Stimulated activated CD8-positive, alpha-beta memory T cell treated with anti-CD3 and anti-CD28 coated beads, Interleukin-12 subunit alpha, Interleukin-12 subunit beta, amount 100 ng/mL, for 1 hour (primary cell): ENCODE data around the gene LRFN4.
A peak's percentile ranks its signal among the peaks of the same experiment; 100 is the strongest.

Experiments
- DNase-seq: peaks from one replicate; pipeline ENCODE4 v3.0.0-alpha.2; 2020; ENCODE audit warnings: low read depth

LRFN4 gene

DNA sequence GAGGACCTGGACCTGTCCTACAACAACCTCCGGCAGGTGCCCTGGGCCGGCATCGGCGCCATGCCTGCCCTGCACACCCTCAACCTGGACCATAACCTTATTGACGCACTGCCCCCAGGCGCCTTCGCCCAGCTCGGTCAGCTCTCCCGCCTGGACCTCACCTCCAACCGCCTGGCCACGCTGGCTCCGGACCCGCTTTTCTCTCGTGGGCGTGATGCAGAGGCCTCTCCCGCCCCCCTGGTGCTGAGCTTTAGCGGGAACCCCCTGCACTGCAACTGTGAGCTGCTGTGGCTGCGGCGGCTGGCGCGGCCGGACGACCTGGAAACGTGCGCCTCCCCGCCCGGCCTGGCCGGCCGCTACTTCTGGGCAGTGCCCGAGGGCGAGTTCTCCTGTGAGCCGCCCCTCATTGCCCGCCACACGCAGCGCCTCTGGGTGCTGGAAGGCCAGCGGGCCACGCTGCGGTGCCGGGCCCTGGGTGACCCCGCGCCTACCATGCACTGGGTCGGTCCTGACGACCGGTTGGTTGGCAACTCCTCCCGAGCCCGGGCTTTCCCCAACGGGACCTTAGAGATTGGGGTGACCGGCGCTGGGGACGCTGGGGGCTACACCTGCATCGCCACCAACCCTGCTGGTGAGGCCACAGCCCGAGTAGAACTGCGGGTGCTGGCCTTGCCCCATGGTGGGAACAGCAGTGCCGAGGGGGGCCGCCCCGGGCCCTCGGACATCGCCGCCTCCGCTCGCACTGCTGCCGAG is 1.5 kb downstream of the LRFN4 start:
- no peak for DNase-seq

DNA sequence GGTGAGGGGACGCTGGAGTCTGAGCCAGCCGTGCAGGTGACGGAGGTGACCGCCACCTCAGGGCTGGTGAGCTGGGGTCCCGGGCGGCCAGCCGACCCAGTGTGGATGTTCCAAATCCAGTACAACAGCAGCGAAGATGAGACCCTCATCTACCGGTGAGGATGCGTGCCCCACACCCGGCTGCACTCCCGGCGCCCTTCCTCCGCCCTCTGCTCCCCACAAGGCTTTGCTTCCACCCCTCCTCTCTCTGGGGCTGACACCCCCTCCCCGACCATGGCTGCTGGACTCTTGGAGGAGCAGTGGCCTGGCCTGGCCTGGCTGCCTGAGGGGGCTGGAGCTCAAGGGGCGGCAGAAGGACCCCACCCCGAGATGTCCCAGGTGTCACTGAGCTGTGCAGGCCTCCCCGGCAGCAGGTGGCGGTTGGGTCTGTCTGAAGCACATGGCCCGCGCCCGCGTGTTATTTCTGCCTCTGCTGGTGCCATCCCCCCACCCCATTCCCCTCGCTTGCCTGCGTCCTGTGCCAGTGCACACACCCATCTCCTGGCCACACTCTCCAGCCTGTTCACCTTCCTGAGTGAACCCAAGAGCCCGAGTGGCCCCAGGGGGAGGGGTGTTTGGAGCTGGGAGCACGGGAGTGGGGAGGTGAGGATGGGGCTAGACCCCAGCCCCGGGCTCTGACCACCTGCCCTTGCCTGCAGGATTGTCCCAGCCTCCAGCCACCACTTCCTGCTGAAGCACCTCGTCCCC is 2.2 kb downstream of the LRFN4 start:
- no peak for DNase-seq

DNA sequence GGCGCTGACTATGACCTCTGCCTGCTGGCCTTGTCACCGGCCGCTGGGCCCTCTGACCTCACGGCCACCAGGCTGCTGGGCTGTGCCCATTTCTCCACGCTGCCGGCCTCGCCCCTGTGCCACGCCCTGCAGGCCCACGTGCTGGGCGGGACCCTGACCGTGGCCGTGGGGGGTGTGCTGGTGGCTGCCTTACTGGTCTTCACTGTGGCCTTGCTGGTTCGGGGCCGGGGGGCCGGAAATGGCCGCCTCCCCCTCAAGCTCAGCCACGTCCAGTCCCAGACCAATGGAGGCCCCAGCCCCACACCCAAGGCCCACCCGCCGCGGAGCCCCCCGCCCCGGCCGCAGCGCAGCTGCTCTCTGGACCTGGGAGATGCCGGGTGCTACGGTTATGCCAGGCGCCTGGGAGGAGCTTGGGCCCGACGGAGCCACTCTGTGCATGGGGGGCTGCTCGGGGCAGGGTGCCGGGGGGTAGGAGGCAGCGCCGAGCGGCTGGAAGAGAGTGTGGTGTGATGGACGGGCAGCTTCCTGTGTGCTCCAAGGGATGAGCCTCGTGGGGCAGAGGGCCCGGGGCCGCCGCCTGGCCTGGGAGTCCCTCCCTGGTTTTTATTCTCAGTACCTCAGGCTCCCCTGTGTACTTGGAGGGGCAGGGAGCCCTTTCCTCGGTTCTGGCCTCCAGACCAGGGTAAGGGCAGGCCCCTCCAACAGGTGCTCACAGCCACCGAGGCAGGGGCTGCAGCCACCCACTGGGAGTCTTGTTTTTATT is 3.0 kb downstream of the LRFN4 start:
- no peak for DNase-seq

DNA sequence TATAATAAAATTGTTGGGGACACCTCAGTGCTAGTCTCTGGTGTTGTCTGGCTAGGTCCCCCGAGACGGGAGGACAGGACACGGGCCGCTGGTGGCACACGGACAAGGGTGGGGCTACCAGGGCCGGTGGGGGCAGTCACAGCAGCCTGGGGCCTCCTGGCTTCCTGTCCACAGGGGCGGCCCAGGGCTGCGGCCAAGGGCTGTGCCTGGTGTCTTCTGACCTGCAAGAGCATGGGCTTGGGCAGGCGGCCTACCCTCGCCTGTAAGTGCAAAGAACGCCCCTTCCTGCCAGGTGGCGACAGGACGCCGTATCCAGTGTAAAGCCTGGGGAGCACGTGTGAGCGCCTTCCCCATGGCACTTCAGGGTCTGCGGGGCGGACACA is 3.6 kb downstream of the LRFN4 start:
- no peak for DNase-seq

DNA sequence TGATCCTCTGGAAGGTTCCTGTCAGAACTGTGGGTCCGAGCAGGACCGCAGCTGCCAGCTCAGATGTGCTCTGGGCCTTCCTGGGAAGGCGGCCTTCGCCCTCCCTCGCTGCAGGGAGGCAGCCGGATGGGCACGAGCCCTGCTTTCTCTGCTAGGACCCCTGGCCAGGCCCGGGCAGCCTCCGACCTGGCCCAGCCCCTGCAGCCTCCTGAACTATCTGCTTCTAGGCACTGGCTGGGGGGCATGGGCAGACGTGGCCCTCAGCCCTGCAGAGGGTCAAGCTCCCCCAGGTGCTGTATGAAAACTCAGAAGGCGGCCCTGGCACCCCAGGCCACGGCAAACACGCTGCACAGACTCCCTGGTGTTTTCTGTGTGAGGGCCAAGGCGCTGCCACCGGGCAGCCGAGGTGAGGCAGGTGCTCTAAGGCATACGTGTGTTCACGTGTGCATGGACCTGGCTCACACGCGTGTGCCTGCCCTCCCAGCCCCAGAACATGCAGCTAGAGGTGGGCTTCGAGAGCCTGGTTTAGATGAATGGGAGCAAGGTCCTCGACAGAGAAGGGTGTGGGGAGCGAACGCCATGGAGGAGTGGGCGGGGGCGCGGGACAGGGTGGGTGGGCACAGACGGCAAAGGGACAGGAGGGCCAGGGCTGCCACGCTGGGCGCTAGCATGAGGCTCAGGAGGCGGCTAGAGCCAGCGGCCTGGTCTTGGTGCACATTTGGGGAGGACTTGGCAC is 4.3 kb downstream of the LRFN4 start:
- no peak for DNase-seq

DNA sequence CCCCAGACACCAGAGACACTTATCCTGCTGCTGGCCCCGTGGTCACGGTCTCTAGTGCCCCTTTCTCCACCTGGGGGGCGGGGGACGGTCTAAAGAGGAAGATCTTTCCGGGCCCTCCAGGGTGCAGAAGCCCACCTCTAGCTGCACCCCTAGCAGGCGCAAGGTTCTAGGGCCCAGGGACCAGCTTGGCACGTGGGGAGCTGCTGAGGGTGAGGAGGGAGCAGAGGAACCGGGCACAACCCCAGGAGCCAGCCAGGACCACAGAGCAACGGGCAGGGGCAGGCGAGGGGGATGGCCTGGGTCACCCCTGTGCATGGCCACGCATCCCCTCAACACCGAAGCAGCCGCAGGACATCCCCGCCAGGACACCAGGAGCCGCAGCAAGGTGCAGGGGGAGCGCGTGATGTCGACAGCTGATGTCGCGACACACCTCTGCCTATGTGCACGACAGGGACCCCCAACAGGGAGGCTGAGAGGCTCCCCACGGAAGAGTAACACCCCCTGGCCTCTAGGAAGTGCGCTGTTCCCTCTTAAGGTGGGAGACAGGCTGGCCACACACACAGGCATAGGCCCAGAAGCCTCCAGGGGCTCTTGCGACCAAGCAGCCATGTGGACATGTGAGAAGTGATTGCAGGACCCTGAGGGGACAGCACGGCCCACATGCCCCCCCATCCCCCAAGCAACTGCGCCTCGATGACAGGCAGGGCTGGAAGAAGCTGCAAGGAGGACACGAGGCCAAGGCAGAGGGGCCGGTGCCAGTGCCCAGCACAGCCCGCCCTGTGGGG is 5.1 kb downstream of the LRFN4 start:
- DNase-seq = no peak

DNA sequence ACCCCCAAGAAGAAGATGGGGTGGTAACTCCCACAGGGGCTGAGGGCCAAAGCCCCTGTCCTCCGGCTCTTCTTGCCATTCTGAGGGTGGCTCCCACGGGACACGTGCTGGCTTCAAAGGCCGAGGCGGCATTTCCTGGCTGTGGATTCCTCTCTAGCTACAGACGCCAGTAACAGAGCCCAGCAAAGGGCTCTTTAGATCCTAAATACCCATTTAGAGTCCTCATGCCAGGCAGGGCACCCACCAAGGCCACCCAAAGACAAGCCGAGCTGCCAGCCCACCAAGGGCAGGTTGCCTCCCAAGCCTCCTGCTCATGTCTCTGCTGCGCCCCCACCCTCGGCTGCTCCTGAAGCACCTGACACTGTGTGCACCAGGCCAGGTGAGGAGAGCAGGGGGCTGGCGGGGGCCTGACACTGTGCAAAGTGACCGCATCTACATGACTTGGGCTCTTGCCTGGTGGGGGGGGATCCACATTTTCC is 5.7 kb downstream of the LRFN4 start:
- DNase-seq = no peak

DNA sequence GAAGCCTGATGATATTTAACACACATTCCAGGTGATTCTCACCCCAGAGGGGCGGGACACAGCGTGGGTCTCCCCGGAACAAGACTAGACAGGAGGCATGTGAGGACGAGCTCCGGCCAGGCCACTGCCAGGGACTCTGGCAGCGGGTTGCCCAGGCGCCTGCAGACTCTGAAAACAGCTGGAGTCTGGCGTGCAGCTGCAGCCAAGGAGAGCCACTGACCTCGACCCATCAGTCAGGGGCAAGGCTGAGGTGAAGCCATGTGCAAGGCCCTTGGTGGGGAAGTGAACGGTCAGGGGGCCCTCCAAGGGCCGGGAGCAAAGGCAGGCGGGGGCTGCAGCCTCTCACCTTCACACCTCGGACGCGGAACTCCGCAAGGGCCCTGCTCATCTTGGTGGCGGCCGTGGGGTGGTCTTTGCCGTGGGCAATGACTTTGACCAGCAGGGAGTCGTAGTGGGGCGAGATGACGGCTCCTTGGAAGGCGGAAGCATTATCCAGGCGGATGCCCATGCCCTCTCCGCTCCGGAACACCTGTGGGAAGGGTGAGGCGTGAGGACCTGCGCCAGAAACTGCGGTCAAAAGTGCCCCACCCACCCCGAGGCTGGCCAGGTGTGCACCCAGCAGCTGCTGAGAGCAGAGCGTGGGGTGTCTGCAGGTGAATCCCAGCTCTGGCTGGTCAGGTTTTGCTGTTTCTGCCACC is 6.7 kb downstream of the LRFN4 start:
- no peak for DNase-seq

DNA sequence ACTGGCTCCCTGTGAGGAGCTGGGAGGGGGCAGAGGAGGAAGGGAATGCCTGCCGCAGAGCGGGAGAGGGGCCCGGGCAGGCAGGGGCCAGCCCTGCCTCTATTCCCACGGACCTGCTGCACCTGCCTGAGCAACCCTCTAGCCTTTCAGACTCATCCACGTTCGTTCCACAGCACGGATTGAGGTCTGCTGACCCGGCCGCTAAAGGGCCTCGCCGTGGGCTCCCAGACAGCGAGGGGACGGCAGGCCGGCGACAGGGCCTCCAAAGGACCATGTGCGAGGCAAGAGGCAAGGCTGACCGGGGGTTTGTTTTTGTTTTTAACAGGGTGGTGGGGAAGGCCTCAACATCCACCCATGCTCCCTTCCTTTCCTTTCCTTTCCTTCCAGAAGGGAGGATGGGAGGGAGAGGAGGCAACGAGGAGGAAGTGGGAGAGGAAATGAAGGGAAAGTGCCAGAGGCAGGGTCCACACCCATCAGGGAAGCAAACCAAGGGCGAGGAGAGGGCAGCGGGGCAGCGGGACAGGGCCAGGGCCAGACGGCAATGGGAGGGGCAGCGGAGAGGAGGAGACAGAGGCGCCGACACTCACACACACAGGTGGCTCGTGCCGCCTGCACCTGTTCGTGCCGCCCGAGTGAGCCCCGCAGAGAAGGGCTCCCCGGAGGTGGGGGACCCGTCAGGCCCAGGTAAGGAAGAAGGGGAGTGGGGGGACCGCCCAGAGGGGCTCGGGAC is 7.5 kb downstream of the LRFN4 start:
- no peak for DNase-seq

DNA sequence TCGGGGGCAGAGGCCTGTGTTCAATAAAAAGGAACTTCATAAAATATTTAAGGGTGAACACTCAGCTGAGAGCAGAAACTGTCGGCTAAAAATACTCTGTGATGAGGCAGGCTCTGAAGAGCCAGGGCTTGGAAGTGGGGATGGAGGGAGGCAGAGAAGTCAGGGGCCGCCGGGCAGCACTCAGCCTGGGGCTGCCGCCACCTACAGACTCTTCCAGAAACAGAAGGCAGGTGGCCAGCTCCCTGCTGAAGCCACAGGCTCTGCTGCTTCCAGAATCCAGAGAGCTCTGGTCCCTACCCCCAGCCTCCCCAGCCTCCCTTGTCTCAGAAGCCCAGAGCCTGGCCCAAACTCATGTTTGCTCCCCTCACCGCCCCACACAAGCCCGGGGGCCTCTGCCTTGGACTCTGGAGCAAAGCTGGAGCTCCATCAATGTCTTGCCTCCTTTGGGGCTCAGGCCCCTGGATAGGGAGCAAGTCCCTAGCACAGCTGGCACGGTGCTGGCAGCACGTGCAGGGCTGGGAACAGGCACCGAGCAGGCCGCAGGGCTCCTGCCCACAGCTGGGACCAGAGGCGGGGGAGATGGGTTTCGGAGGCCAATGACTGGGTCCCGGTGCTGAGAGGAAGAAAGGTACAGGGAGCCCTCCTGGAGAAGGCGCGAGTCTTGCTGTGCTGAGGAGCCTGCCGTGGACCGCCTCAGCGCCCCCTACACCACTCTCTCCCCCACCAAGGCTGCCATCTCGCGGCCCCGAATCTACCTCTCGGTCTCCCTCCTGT is 8.2 kb downstream of the LRFN4 start:
- DNase-seq = no peak

DNA sequence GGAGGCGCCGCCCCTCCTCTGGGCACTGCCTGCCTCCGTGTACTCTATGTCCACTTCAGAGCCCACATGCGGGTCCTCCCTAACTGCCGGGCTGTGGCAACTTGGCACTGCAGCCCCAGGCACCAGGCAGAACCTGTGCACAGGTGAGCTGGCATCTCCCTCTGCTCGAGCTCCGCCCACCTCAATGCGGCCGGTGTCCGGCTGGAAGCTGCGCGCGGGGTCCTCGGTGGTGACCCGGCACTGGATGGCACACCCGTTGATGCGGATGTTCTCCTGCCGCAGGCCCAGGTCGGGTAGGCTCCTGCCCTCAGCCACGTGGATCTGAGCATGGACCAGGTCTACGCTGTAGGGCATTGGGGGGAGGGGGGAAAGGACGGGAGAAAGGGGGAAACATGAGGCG is 9.1 kb downstream of the LRFN4 start:
- no peak for DNase-seq

DNA sequence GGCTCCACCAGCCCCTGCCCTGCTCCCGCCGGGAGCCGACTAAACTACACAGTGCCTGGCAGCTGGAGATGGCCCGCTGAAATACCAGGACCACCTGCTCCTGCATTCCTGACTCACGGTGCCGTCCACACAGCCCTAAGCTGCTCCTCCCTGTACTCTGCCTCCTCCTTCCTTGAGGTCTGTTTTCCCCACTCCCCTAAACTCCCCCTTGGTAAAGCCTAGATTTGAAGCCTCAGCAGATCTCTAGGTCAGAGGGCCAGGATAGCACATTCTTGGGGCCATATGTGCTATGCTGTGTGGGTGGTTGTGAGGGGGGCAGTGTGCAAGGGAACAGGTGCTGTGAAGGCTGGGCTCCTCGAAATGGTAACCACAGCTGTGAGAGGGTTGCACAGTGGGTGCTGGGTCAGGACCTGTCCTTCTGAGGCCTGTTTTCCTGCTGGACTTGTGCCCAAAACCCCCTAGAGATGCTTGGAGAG is 9.7 kb downstream of the LRFN4 start:
- no peak for DNase-seq

DNA sequence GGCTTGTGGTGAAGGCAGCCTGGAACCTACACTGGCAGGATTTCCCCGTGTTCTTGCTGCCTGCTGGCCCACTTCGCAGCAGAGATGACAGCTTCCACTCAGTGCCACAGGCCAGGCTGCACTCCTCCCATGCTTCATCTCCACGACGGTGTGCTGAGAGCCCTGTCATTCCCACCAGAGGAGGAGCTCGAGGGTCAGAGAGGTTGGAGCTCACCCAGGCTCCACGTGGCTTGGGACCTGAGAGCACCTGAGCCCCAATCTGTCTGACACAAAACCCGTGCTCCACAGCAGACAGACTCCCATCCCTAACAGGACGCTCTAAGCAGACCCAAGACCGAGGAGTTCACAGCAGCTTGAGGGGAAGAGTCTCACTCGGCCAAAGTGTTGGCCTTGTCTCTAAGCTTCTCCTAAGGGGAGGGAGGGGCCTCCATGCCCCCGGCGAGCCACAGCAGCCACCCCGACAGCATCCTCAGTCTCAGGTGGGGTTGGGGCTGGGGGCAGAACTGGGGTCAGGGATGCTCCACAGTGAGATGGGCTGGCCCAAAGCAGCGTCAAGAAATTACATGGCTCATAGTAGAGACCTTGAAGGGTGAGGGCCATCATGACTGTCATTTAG is 10.7 kb downstream of the LRFN4 start:
- DNase-seq = no peak

DNA sequence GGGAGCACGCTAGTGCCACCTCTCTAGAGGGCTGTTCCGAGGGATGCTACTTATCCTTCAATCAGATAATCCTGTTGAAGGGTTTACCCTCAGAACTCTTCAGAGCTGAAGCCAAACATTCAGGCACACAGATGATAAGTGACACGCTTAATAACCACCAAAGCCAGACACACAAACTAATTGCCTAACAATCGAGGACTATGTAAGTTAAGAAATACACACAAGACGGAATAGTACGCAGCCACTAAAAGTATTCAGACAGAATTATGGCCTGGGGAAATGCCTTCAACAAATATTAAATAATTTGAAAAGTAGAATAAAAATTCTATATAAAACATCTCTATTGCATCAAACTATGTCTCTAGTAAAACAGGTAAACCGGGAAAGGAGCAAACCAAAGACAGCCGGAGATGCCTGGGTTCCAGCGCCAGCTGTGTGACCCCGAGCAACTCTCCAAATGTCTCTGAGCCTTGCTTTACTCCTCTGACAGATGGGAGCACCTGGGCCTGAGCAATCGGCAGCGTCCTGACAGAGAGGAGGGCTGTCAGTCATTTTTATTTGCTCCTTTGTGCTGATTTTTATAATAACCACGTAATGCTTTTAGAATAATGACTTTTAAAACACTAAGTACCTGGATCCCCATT is 11.3 kb downstream of the LRFN4 start:
- DNase-seq = no peak

DNA sequence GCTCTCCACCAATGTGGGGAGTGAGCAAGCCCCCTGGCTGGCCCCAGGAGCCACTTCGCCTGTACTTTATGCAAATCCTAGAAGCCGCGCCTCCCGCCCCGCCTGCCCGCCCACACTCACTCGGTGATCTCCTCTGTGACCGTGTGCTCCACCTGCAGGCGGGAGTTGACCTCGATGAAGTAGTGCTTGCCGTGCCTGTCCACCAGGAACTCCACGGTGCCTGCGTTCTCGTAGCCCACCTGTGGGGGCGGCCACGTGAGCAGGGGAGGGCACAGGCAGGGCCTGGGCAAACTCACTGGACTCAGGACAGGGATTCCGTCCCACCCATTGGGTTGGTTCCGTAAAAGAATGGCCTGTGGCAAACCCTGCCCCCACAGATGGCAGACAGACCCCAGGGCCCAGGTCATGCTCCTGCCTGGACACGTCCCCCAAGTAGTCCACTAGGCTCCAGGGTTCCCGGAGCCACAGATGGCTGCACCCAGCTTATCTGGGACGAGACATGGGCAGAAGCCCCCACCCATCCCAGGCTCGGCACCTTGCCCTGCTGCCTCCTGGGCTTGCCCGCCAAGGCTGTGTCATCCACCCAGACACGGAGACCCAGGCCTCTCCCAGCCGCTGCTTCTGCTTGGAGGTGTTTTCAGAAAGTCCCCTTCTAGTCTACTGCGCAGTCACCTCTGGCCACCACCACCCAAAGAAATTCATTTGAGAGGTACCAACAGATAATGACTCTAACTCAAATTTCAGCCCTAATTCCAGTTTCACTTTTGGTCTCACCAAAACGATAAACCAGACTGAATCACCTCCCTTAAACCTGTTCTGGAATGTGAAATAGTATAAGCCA is 12.1 kb downstream of the LRFN4 start:
- peak; percentile 61 for DNase-seq

DNA sequence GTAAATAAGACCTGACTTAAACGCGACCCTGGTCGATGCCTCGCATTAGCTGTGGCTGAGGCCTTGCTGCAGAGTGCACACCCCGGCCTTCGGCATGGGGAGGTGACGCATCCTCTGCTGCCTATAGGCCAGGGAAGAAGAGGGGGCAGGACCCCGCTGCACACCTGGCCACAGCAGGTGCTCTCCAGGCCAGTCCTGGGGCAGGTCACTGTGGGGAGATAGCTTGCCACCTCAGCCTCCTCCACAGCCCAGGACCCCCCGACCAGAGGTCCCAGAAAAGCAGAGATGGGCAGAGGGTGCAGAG is 12.7 kb downstream of the LRFN4 start:
- no peak for DNase-seq

DNA sequence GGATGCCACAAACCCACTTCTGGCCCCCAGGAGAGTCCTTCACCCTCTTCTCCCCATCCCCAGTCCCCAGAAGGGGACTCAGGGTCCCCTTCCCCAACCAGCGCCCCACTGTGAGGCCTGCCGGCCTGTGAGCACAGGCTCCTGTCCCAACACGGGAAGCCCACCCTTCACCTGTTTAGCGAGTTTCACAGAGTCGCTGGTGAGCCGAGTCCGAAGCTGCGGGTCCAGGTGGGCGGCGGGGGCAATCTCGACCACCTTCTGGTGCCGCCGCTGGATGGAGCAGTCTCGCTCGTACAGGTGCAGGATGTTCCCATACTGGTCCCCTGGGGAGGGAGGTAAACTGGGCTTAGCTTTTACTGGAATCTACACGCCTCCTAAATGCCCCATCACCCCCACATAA is 13.3 kb downstream of the LRFN4 start:
- no peak for DNase-seq
